Anterior cingulate cortex (tissue), 58 donors: ENCODE measurements around the gene HDAC9.

Experiments
- DNase-seq, 58 donors: peaks; one replicate each; lab custom pipeline; 2025; lab: John Stamatoyannopoulos, UW

Gene HDAC9

DNA sequence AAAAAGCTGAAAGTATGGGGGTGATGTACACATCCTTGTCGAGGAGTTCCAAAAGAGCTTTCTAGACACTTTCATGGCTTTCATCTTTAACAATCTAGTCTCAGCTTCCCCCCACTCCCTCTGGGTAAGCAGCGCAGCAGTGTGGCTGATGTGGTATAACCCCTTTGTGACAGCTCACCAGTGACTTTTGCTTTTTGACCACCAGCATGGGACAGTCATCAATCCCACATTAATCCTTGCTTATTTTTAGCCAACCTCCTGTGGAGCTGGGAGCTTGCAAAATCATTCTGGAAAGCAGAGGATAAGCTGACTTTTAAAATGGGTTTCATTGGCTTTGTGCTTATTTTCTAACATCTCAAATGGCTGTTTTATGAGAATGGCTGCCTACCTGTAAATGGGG, 272.7 kb downstream of the HDAC9 start:
- DNase-seq: no peak

- DNase-seq: no peak
These were observed 274.7 kb downstream of the HDAC9 start for GRCh38 chr7:18770154-18770811.

DNA sequence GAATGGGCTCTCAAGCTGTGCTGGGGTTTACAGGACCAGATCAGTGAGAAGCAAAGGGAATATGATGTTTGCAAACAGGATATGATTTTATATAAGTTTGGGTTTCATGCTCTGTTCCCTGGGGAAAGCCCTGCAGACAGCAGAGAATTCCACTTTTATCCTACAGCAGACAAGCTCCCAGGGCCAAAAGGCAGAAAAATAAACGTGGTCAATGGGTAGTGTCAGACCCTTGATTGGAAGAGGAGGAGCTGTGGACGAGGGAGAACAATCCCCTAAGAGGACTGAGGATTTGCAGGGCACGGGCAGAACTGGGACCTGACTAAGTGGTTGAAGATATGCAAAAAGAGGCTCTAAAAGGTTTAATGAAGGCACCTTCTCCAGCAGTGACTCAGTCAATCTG, 275.3 kb downstream of the HDAC9 start:
- DNase-seq: no peak

- no peak for DNase-seq
These were observed 276.5 kb downstream of the HDAC9 start for GRCh38 chr7:18771834-18772566.

DNA sequence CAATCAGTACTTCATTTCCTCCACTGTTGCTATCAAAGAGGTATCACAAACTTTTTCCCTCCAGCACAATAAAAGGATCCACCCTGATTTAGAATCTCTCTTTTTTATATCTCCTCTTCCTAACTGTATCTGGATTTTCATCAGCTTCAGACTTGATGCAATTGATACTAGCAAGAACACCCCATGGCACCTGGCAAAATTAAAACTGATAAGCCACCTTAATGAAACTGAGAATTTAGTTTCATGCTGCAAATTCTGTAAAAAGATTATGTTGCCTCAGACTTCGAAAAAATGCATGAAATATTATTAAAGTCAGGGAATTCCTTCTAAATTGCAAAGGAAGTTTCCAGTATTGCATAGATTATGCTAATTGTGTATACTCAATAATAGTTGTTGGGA, 277.0 kb downstream of the HDAC9 start:
- no peak for DNase-seq

DNA sequence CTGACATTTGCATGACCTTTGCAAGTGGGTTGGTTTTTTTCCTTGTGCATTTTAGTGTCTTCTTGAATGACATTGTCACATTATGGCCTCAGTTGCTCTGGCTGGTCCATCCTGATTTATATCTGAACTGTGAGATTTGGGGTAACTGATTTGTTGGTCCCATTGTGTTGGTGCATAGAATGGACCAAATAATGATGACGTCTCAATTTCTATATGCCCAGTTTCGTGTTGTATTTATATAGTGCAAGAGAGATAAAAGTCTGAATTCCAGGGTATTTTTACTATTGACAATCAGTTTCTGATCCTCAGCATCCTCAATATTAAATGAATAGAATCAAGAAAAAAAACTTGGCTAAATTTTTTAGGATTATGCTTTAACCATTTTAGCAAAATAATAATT, 281.8 kb downstream of the HDAC9 start:
- no peak for DNase-seq

GRCh38 chr7:18778594-18778993, 283.0 kb downstream of the HDAC9 start:
- DNase-seq: no peak

DNA sequence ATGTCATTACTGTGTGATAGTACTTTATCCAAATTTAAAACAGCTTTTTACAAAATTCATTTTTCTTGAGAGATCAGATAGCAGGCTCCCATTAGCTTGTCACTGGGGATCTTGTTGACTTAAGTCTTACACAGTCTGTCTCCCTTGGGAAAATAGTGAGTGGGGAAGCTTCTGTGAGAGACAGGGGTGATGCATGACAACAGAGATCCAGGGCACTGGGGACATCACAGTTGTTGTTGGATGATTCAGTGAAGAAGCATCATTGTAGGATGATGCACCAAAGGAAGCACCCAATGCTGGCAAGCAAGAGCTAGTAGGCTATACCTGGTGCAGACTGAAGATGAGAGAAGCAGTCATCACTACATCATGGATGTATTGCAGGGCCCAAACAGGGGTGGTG, 284.7 kb downstream of the HDAC9 start:
- DNase-seq: no peak

GRCh38 chr7:18780938-18781337, 285.4 kb downstream of the HDAC9 start:
- DNase-seq: no peak

DNA sequence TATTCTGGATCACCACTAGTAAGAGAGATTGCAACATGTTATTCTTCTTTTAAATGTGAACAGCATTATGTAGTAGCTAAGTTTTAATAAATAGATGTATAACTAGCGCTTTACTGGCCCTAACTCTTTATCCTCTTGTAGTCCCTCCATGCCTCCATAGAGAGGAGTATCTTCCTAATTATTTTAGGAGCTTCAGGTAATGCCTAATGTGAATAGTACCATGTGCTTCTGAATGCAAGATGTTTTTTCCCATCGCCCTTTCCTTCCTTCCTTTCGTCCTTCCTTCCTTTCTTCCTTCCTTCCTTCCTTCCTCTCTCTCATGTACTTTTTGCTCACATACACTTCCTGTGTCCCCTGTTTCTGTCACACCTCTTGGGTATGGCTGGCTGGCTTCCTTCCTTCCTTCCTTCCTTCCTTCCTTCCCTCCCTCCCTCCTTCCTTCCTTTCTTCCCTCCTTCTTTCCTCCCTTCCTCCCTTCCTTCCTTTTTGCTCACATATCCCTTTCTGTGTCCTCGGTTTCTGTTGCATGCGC, 290.7 kb downstream of the HDAC9 start:
- DNase-seq: no peak

DNA sequence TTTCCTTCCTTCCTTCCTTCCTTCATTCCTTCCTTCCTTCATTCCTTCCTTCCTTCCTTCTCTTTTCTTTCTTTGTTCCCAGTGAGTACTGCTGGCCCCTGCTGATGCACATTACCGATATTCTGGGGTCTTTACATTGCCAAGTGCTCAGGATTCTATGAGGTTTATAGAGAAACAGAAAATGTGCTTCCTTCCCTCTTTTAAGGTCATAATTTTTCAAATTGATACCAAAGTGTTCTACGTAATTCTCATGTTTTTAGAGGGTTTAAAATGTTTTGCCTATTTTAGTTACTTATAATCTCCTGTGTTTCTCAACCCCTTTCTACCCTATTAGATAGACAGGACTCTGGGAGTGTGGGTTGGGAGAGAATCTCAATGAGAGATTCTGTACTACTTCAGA, 291.2 kb downstream of the HDAC9 start:
- no peak for DNase-seq

GRCh38 chr7:18788026-18788425, 292.5 kb downstream of the HDAC9 start:
- DNase-seq: no peak

- no peak for DNase-seq
These were observed 297.5 kb downstream of the HDAC9 start for GRCh38 chr7:18792871-18793595.

DNA sequence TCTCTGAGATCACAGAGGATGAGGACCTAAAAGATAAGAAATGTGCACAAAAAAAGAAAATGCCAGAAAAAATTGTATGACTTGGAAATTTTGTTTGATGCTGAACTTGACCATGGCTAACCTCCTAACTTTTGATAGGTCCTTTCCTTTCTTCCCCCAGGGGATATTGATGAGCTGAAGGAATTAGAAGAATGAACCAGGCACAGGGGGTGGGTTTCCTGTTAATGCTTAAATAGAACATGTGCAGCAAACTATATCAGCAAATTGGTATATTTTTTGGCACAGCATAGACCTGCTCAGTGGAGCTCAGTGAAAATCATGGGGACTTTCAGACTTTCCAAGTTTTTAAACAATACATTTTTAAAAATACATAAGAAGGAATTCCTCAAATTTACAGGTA, 300.7 kb downstream of the HDAC9 start:
- DNase-seq: no peak

- DNase-seq: no peak
These were observed 302.7 kb downstream of the HDAC9 start for GRCh38 chr7:18798088-18798906.

DNA sequence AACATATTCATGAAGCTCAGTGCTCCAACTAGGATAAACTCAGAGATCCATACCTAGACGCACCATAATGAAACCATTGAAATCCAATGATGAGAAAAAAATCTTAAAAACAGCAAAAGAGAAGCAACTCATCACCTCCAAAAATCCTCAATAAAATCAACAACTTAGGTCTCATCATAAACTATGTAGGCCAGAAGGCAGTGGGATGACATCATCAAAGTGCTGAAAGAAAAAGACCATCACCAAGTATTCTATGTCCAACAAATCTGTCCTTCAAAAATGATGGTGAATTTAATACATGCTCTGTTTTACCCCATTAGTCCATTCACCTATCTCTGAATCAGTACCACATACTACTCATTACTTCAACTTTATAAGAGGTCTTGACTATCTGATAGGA, 304.4 kb downstream of the HDAC9 start:
- DNase-seq: no peak

- no peak for DNase-seq
These were observed 308.4 kb downstream of the HDAC9 start for GRCh38 chr7:18803923-18804322.

DNA sequence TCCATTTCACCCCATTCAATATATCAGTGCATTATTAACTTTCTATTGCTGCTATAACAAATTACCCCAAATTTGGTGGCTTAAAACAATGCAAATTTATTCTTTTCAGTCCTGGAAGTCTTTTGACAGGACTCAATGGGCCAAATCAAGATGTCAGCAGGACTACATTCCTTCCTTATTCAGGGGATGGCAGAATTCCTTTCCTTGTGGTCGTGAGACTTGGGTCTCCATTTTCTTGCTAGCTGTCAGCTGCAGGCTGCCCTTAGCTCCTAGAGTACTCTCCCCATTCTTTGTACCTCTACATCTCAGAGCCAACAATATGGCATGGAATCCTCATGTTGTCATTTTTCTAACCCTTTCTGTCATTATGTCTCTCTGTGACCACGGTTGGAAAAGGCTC, 310.6 kb downstream of the HDAC9 start:
- no peak for DNase-seq

DNA sequence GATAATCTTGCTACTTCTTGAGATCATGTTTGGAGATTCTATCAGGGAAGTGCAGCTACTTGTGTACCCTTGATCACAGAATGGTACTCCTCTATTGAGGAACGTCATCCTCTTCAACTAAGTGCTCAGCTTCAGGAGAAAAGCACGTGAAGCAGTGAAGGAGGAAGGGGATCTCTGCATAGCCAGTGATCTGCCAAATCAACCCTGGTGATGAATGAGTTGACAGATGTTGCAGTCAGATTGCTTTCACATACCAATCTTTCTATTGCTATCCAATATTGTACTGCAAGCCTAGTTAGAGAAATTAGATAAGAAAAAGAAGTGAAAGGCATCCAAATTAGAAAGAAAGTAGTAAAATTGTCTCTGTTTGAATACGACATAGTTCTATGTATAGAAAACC, 312.5 kb downstream of the HDAC9 start:
- no peak for DNase-seq

GRCh38 chr7:18815261-18815960, 319.9 kb downstream of the HDAC9 start:
- no peak for DNase-seq
